ENCODE measurements around the gene ENAH. TPM values are rescaled to one million over a fixed set of nuclear protein-coding genes. Genes with fewer than 3 reads are reported as not detected.
"Not testable (repeated sequence)": the region's sequence is repeated elsewhere in the genome, so short reads cannot be mapped to it uniquely, and the experiment has no call there.

ENAH gene
- total RNA-seq, 4 donors from 2014 or later: 158 to 295 (median 225) TPM

DNA sequence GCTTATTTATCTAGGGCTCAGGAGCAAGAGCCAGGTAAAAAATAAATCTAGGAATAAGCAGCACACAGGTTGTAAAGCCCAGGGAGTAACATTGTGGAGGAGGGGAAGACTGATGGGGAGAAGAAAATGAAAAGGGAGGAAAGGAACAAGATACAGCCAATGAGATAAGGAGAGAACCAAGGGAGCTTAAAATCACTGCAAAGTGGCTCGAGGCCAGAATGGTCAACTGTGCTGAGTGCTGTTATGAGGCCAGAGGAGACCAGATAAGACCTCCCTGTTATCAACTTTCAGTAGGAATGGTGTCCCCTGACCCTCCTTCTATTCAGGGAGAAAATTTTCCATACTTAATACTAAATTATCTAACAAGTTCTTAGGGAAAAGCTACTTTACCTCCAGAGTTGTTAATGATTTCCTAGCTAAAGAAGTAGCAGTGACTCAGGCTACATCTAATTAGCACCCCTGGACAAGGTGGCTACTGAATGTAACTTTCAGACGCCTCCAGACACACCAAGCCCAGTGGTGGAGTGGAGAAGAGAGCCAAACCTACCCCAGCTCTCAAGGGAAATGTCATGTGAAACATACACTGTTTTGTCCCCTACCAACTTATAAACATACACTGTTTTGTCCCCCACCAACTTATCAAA lies 25.5 kb downstream of the ENAH start:
- WGBS, 2 donors (ENCODE audit: low coverage in 1 of 2): 33 to 48% methylated on average over 1 to 2 of the region's 2 CpGs
- Histone ChIP-seq H3K27me3 (no peaks in the 10 kb centered on the region), H3K27ac (no peak overlapping the region), H3K4me3 (no peak overlapping the region), H3K36me3 (no peaks in the 10 kb centered on the region), H3K4me1 (peaks cover 8 to 69% (median 13%) of the 10 kb centered on the region in 3 donors), H3K9me3 (no peaks in the 10 kb centered on the region)
- ATAC-seq: no peak
- TF ChIP-seq, protein P1, sequence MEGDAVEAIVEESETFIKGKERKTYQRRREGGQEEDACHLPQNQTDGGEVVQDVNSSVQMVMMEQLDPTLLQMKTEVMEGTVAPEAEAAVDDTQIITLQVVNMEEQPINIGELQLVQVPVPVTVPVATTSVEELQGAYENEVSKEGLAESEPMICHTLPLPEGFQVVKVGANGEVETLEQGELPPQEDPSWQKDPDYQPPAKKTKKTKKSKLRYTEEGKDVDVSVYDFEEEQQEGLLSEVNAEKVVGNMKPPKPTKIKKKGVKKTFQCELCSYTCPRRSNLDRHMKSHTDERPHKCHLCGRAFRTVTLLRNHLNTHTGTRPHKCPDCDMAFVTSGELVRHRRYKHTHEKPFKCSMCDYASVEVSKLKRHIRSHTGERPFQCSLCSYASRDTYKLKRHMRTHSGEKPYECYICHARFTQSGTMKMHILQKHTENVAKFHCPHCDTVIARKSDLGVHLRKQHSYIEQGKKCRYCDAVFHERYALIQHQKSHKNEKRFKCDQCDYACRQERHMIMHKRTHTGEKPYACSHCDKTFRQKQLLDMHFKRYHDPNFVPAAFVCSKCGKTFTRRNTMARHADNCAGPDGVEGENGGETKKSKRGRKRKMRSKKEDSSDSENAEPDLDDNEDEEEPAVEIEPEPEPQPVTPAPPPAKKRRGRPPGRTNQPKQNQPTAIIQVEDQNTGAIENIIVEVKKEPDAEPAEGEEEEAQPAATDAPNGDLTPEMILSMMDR (IDR thresholded peaks at IDR 0.05): no peak
- no peak for TF ChIP-seq POLR2AphosphoS5 (IDR thresholded peaks at IDR 0.05)
- no peak for TF ChIP-seq EP300 (IDR thresholded peaks at IDR 0.05)
- TF ChIP-seq POLR2A (IDR thresholded peaks at IDR 0.05): no peak

DNA sequence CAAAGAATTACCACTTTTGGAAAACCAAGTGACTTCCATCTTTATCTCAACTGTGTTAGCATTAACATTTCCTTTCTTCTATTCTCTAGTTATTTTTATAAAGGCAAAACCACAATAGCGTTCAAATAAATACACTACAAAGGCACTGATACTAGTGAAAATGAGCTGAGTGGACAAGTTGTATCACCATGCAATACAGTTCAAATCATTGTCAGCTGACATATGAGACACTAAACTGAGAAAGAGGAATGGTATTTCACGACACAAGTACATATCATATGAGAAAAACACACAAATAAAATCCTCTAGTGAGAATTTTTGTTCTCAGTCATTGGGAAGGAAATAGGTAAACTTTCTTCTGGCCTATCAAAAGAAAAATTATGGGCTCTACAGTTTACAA lies 26.2 kb downstream of the ENAH start:
- no peak overlapping the region for H3K4me3 ChIP-seq
- WGBS, 2 donors (ENCODE audit: low coverage in 1 of 2): 64 to 79% methylated on average over 2 of the region's 2 CpGs
- H3K9me3 ChIP-seq: no peaks in the 10 kb centered on the region
- TF ChIP-seq POLR2A (IDR thresholded peaks at IDR 0.05) (no peak), POLR2AphosphoS5 (IDR thresholded peaks at IDR 0.05) (no peak), EP300 (IDR thresholded peaks at IDR 0.05) (no peak)
- TF ChIP-seq, protein P1 (IDR thresholded peaks at IDR 0.05): no peak
- no peaks in the 10 kb centered on the region for H3K27me3 ChIP-seq
- H3K4me1 ChIP-seq: peaks cover 8 to 68% (median 13%) of the 10 kb centered on the region in 3 donors
- no peak for ATAC-seq
- H3K27ac ChIP-seq: no peak overlapping the region
- H3K36me3 ChIP-seq: no peaks in the 10 kb centered on the region

DNA sequence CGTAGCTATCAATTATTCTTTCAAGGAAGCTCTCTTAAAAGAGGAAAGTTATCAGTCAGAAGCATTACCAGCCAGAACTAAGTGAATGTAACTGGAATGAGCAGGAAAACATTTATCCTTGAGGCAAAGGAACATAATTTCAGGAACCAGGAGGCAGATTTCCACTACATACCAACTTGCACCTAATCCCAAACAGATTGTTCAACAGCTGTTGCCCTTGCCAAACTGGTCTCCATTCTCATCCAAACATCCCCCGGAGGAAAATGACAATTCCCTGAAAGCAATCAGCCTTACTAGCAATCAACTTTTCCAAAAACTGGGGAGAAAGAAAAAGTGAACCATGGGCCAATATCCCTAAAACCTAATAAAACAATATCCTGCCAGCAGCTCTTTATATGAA lies 35.0 kb downstream of the ENAH start:
- Histone ChIP-seq H3K27ac (peak overlapping the region in 1 of 4 donors; percentile 42), H3K36me3 (no peaks in the 10 kb centered on the region), H3K27me3 (no peaks in the 10 kb centered on the region), H3K9me3 (no peaks in the 10 kb centered on the region), H3K4me3 (no peak overlapping the region), H3K4me1 (peaks cover 0 to 34% (median 9%) of the 10 kb centered on the region in 3 donors)
- 34 to 41% methylated on average over 2 of the region's 2 CpGs for WGBS, 2 donors (ENCODE audit: low coverage in 1 of 2)
- no peak for TF ChIP-seq EP300 (IDR thresholded peaks at IDR 0.05)
- TF ChIP-seq, protein P1 (IDR thresholded peaks at IDR 0.05): no peak
- no peak for TF ChIP-seq POLR2A (IDR thresholded peaks at IDR 0.05)
- TF ChIP-seq POLR2AphosphoS5 (IDR thresholded peaks at IDR 0.05): no peak
- ATAC-seq: no peak

DNA sequence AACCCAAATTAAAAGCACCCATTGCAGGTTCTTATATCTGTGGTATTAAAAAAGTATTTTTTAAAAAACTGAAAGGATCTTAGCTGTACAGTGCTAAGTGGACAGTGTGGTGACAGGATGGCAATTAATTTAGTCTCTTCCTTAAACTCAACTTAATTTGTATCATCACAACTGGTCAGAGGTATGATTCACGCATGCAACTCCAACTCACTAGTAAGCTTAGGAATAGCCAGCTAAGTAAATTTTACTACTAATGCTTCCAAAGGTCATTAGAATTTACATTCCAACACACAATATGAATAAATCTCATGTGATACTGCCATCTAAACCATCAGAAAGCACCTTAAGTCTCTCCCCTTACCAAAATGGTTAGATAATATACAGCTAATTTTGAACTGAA lies 35.4 kb downstream of the ENAH start:
- H3K27ac ChIP-seq: peak overlapping the region in 1 of 4 donors; percentile 42

DNA sequence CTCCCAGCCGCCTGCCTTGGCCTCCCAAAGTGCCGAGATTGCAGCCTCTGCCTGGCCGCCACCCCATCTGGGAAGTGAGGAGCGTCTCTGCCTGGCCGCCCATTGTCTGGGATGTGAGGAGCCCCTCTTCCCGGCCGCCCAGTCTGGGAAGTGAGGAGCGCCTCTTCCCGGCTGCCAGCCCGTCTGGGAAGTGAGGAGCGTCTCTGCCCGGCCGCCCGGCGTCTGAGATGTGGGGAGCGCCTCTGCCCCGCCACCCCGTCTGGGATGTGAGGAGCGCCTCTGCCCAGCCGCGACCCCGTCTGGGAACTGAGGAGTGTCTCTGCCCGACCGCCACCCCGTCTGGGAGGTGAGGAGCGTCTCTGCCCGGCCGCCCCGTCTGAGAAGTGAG lies 37.5 kb downstream of the ENAH start:
- peaks cover 0 to 45% (median 9%) of the 10 kb centered on the region in 3 donors for H3K4me1 ChIP-seq
- not testable (repeated sequence) for H3K36me3 ChIP-seq
- no CpG with 5 or more reads among the region's 29 CpGs for WGBS, 2 donors (ENCODE audit: low coverage in 1 of 2)

More for the DNA sequence above, 35.4 kb downstream of the ENAH start:
- Histone ChIP-seq H3K4me3 (no peak overlapping the region), H3K27me3 (no peaks in the 10 kb centered on the region), H3K4me1 (peaks cover 0 to 39% (median 9%) of the 10 kb centered on the region in 3 donors), H3K9me3 (no peaks in the 10 kb centered on the region), H3K36me3 (no peaks in the 10 kb centered on the region)
- 30 to 36% methylated on average over 1 of the region's 1 CpG for WGBS, 2 donors (ENCODE audit: low coverage in 1 of 2)
- TF ChIP-seq, protein P1 (IDR thresholded peaks at IDR 0.05): no peak
- no peak for TF ChIP-seq POLR2A (IDR thresholded peaks at IDR 0.05)
- TF ChIP-seq EP300 (IDR thresholded peaks at IDR 0.05): no peak
- ATAC-seq: no peak

More for the DNA sequence above, 37.5 kb downstream of the ENAH start:
- not testable (repeated sequence) for H3K27me3 ChIP-seq, H3K9me3 ChIP-seq, H3K27ac ChIP-seq, ATAC-seq, H3K4me3 ChIP-seq

Data from gastroesophageal sphincter (tissue), 4 donors.